HK-2 (cell line): ENCODE results near the gene HIBADH.
"Not testable (repeated sequence)": the region's sequence is repeated elsewhere in the genome, so short reads cannot be mapped to it uniquely, and the experiment has no call there.

Experiments
- DNase-seq: peaks from one replicate; pipeline ENCODE4 v3.0.0-alpha.2; 2018; ENCODE audit not compliant: unreplicated experiment

HIBADH gene

GRCh38 chr7:27601217-27601616, 61.5 kb downstream of the HIBADH start:
- no peak for DNase-seq

DNA sequence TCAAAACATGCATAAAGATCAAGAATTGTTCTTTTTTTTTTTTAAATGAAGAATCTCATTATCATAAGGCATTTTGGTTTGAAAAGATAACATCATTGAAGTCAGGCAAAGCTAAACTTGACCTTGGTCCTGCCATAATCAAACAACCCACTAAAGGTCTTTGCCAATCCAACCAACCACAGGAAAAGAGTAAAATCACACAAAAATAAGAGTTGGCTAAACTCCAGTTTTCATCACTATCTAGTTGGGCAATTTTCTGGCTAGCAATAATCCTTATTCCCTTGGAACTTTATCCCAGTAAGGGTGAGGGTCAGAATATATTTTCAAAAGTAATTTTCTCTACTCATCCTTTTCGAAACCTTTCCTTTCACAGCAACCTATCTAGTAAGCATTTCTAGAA, 62.4 kb downstream of the HIBADH start:
- no peak for DNase-seq

DNA sequence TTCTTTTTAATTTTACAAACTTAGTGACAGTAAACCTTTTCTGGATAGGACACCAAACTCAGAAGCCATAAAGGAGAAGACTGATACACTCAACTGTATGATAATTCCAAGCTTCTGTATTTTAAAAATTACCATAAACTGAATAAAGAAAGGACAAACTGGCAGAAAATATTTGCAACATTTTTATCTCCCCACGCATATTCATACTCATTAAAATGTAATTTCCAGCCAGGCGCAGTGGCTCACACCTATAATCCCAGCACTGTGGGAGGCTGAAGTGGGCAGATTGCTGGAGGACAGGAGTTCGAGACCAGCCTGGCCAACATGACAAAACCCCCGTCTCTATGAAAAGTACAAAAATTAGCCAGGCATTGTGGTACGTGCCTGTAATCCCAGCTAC, 67.7 kb downstream of the HIBADH start:
- DNase-seq: no peak

DNA sequence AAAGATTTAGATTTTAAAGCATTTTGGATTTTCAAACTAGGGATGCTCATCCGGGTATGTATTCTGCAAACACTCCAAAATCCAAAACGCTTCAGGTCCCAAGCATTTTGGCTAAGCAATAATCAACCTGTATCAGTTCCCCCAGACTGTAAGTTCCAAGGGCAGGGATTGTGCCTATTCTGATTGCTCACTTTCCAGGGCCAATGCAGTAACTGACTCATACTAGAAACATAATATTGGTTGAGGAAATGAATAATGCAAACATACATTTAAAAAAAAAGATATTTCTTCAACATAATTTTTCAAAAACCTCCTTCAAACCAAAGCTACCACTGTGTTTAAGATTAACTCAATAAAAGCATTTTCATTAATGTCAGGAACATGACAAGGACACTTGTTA, 69.5 kb downstream of the HIBADH start:
- DNase-seq: no peak

- DNase-seq: no peak
Observed at GRCh38 chr7:27590416-27590815, 72.3 kb downstream of the HIBADH start.

DNA sequence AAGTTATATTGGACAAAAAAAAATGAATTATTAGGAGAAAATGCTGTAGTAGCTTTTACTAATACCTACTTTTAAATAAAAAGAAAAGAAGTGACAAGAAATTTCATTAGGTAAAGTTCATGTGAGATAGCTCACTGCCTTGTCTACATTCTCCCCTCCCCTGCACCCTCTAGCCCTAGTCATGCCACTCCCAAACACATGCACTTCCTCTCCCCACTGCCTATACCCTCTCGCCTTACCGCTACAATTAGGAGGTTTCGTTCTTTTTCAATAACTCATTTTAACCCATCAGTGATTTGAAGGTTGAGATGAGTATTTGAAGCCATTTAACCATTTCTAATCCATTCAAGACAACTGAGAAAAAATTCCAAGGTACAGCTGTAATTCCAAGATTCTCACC, 75.3 kb downstream of the HIBADH start:
- DNase-seq: no peak

- DNase-seq: no peak
Observed at GRCh38 chr7:27586825-27587224, 75.9 kb downstream of the HIBADH start.

DNA sequence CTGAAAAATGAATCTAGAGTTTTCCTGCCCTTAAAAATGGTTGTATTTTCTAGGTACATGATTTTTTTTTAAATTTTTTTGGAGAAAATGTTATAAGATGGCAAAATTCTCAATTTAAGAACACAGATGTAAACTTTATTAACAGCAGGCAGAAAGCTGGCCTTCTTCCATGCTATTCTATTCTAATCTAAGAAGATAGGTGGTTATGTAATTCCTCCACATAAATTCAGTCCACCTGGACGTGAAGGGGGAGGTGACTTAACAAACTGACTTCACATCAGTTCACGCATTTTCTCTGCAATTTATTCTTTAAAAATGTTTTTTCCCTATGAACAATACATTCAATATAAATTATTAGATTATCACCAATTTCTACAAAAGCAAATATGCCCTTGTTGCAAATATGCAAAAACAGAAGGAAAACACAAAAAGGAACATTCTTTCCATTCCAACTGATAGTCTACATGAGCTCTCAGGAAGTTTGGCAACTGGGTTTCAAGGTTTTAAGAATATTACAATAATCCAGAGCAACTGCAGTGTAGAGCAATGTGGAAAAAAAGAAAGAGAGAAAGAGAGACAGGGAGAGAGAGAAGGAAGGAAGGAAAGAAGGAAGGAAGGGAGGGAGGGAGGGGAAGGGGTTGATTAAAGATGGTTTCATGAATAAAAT, 76.8 kb downstream of the HIBADH start:
- DNase-seq: no peak

GRCh38 chr7:27581906-27582305, 80.8 kb downstream of the HIBADH start:
- DNase-seq: no peak

DNA sequence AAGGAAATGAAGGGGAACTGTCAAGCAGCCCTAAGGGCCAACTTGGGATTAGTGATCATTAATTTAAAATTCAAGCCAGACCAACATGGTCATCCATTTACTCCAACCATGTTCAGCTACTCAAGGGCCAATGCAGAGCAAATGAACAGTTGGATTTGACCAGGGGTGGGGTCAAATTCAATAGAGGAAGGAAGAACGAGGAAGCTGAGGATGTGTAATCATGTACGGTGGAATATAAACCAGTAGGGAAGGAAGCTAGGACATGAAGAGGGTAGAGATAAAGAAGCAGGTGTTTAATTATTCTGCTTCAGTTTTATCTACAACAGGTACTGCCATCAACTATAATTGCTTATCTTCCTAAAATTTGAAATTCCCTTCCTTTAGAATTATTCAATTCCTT, 81.6 kb downstream of the HIBADH start:
- no peak for DNase-seq

DNA sequence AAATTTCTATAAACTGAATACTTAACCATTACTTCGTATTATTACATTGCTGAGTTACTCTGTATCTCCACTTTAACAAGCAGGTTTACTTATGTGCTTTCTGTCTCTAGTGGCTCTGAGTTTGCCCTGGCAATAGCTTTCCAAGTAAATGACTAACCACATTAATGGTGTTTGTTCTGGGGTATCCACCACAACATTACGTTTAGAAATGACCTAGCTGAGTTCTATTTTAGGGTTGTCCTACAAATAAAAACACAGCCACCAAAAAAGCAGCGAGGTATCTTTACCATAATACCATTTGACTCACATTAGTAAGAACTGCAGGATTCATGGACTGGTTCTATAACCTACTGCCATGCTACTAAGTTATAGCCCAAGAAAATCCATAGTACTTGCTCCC, 83.1 kb downstream of the HIBADH start:
- DNase-seq: no peak

- DNase-seq: not testable (repeated sequence)
Observed at GRCh38 chr7:27578169-27578568, 84.5 kb downstream of the HIBADH start.

- no peak for DNase-seq
Observed at GRCh38 chr7:27576360-27576944, 86.2 kb downstream of the HIBADH start.

GRCh38 chr7:27575613-27576012, 87.1 kb downstream of the HIBADH start:
- DNase-seq: no peak

- DNase-seq: no peak
Observed at GRCh38 chr7:27569106-27569505, 93.6 kb downstream of the HIBADH start.

GRCh38 chr7:27567266-27567665, 95.4 kb downstream of the HIBADH start:
- DNase-seq: no peak

- DNase-seq: no peak
Observed at GRCh38 chr7:27564881-27565482, 97.7 kb downstream of the HIBADH start.

DNA sequence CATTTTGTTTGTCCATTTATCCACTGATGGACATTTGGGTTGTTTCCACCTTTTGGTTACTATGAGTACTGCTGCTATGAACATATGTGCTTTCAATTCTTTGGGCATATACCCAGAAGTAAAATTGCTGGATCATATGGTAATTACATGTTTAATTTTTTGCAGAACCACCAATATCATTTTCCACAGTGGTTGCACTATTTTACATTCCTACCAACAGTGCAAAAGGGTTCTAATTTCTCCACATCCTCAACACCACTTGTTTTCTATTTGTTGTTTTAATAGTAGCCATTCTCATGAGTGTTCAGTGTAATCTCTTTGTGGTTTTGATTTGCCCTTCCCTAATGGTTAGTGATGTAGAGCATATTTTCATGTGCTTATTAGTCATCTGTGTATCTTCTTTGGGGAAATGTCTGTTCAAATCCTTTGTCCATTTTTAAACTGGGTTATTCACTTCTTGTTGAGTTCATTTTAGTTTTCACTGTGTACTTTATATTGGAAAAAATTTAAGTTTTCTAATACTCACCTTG, 101.9 kb downstream of the HIBADH start:
- no peak for DNase-seq

- DNase-seq: no peak
Observed at GRCh38 chr7:27555670-27556069, 107.0 kb downstream of the HIBADH start.

- DNase-seq: no peak
Observed at GRCh38 chr7:27554826-27555225, 107.9 kb downstream of the HIBADH start.

- DNase-seq: no peak
Observed at GRCh38 chr7:27553273-27553672, 109.4 kb downstream of the HIBADH start.

DNA sequence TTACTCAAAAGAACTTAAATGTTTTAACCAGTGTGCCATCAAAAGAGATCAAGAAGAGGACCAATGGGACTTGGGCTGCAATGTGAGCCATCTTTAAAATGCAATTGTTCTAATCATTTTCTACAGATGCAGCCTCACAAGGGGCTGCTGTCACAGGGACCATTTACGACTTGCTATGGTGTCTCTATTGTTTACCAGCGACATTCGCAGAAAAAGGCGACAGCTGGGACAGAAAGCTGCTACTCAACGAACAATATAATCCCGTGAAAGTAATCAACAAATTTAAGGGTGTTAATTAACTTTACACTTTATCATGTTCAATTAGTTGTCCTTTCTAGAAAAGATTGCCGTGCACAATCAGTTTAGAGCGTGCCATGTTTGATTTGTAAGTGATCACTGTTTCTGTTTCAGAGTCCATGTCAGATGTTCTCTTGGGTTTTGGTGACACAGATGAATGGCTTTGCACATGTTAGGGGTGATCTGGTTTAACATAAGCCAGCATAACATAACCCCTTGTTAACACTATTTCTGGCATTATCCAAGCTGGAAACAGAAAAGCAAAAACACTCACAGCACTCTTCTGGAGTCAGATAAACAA, 110.8 kb downstream of the HIBADH start:
- DNase-seq: no peak

DNA sequence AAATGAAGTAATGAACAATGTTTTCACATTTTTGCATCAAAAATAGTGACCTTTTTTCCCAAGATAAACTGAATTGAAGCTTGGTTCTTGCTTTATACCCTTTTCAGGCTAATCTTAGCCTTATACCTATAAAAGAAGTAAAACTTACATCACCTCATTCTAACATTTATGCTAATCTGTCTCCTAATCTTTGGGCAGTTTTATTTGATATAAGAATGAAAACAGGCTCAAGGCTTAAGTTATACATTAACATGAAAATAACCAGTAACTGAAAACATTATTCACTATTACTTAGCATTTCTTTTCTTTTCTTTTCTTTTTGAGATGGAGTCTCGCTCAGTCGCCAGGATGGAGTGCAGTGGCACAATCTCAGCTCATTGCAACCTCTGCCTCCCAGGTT, 113.1 kb downstream of the HIBADH start:
- no peak for DNase-seq
